BJ (cell line): ENCODE results near the gene SRP9. TPM values are rescaled to one million over a fixed set of nuclear protein-coding genes. Genes with fewer than 3 reads are reported as not detected.

Experiments used
- CTCF ChIA-PET: fragments of 350-600 bp; formaldehyde crosslinking; extraction: SDS; loops from one replicate; lab custom pipeline; 2021; ENCODE audit warnings: antibody characterized with exemption, inconsistent platforms; lab: Yijun Ruan, JAX
- POLR2A ChIA-PET: fragments of 300-600 bp; sonication (Branson Sonifier 250); formaldehyde crosslinking; extraction: SDS; loops from one replicate; lab custom pipeline; 2021; ENCODE audit warnings: antibody characterized with exemption; lab: Charles Lee
- DNase-seq: peaks from one replicate; pipeline ENCODE4 v3.0.0-alpha.2; 2011; ENCODE audit warnings: low read depth
- H3K27me3 ChIP-seq: 2 replicates; pipeline ENCODE4 v1.6.0; 2011; ENCODE audit warnings: low read length; ENCODE audit not compliant: control insufficient read depth, insufficient read depth
- H3K36me3 ChIP-seq: 2 replicates; pipeline ENCODE4 v1.5.1; 2011; ENCODE audit warnings: low read length; ENCODE audit not compliant: control insufficient read depth, insufficient read depth
- H3K4me3 ChIP-seq: 2 replicates; pipeline ENCODE4 v1.5.1; 2011; ENCODE audit warnings: low read depth, mild to moderate bottlenecking, control low read depth, low read length
- polyA plus RNA-seq: library from polyadenylated mRNA; depleted of rRNA; stranded (reverse); fragments of >200 nt; gene quantifications from 2 replicates; pipeline ENCODE4 v1.2.3, GENCODE V29; 2011
- TF ChIP-seq, protein P1 (sequence below): IDR thresholded peaks from 2 replicates; pipeline ENCODE4 v1.5.1; 2011; ENCODE audit warnings: low read depth, mild to moderate bottlenecking, control low read depth, inconsistent platforms, low read length, moderate library complexity; ENCODE audit not compliant: insufficient read depth

Gene SRP9
- polyA plus RNA-seq, 1 experiment: 250 TPM

GRCh38 chr1:225736437-225737098 lies 41.1 kb upstream of the SRP9 start:
- no peak for DNase-seq
- ChIA-PET POLR2A (no interaction called here), CTCF (interaction anchor here (0.8 to 2.0 kb wide), 5 partner anchors 8 to 180 kb away, joined by 3 to 8 read pairs (median 5); no protein-coding TSS in a partner anchor)
- H3K36me3 ChIP-seq: no peaks in the 10 kb centered on the region
- TF ChIP-seq, protein P1, sequence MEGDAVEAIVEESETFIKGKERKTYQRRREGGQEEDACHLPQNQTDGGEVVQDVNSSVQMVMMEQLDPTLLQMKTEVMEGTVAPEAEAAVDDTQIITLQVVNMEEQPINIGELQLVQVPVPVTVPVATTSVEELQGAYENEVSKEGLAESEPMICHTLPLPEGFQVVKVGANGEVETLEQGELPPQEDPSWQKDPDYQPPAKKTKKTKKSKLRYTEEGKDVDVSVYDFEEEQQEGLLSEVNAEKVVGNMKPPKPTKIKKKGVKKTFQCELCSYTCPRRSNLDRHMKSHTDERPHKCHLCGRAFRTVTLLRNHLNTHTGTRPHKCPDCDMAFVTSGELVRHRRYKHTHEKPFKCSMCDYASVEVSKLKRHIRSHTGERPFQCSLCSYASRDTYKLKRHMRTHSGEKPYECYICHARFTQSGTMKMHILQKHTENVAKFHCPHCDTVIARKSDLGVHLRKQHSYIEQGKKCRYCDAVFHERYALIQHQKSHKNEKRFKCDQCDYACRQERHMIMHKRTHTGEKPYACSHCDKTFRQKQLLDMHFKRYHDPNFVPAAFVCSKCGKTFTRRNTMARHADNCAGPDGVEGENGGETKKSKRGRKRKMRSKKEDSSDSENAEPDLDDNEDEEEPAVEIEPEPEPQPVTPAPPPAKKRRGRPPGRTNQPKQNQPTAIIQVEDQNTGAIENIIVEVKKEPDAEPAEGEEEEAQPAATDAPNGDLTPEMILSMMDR: no peak
- no peaks in the 10 kb centered on the region for H3K27me3 ChIP-seq
- no peak overlapping the region for H3K4me3 ChIP-seq

- no peaks in the 10 kb centered on the region for H3K27me3 ChIP-seq
- DNase-seq: no peak
- CTCF ChIA-PET: interaction anchor here (1.2 to 2.0 kb wide), 3 partner anchors 10 to 35 kb away, joined by 3 to 8 read pairs (median 4); no protein-coding TSS in a partner anchor
- no peaks in the 10 kb centered on the region for H3K36me3 ChIP-seq
- POLR2A ChIA-PET: no interaction called here
- TF ChIP-seq, protein P1: no peak
- H3K4me3 ChIP-seq: no peak overlapping the region
Observed at GRCh38 chr1:225737161-225737560, 40.5 kb upstream of the SRP9 start.

- no peaks in the 10 kb centered on the region for H3K27me3 ChIP-seq
- CTCF ChIA-PET: interaction anchor here (1.4 kb wide), 1 partner anchor 30 kb away, joined by 4 read pairs; no protein-coding TSS in a partner anchor
- POLR2A ChIA-PET: no interaction called here
- H3K36me3 ChIP-seq: no peaks in the 10 kb centered on the region
- DNase-seq: no peak
- TF ChIP-seq, protein P1: no peak
- H3K4me3 ChIP-seq: no peak overlapping the region
Observed at GRCh38 chr1:225737866-225738265, 39.8 kb upstream of the SRP9 start.

GRCh38 chr1:225738763-225739162 lies 38.9 kb upstream of the SRP9 start:
- Histone ChIP-seq H3K27me3 (no peaks in the 10 kb centered on the region), H3K36me3 (no peaks in the 10 kb centered on the region), H3K4me3 (no peak overlapping the region)
- no peak for DNase-seq
- POLR2A ChIA-PET: no interaction called here
- TF ChIP-seq, protein P1: no peak
- CTCF ChIA-PET: interaction anchor here (1.1 kb wide), 1 partner anchor 10 kb away, joined by 3 read pairs; no protein-coding TSS in a partner anchor

DNA sequence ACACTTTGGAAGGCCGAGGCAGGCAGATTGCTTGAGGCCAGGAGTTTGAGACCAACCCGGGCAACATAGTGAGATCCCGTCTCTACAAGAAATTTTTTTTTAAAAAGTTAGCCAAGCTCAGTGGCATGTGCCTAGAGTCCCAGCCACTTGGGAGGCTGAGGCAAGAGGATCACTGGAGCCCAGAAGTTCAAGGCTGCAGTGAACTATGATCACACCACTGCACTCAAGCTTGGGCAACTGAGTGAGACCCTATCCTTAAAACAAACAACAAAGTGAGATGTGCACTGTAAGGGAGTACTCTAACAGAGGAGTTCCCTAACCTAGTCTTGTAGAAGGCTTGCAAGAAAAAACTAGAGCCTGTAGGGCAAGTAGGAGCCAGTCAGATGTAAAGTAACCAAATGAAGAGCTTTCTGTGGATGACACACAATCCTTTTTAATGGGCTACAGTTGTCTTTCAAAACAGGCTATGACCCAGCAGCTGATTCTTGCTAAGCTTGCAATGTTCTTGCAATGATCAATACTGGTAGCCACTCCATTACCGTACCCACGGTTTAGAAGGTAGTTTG lies 38.0 kb upstream of the SRP9 start:
- Histone ChIP-seq H3K27me3 (no peaks in the 10 kb centered on the region), H3K36me3 (no peaks in the 10 kb centered on the region), H3K4me3 (no peak overlapping the region)
- TF ChIP-seq, protein P1: no peak
- POLR2A ChIA-PET: no interaction called here
- no peak for DNase-seq
- CTCF ChIA-PET: interaction anchor here (1.1 to 1.2 kb wide), 2 partner anchors 11 to 17 kb away, joined by 3 read pairs; no protein-coding TSS in a partner anchor
